H9 (cell line): Measurements from ENCODE around the gene HORMAD2. TPM values are rescaled to one million over a fixed set of nuclear protein-coding genes. Genes with fewer than 3 reads are reported as not detected.
A peak's percentile ranks its signal among the peaks of the same experiment; 100 is the strongest.

Source experiments
- DNase-seq: peaks from one replicate; pipeline ENCODE4 v3.0.0-alpha.2; 2017
- H2AFZ ChIP-seq: one replicate; pipeline ENCODE4 v1.6.1; 2013; ENCODE audit warnings: mild to moderate bottlenecking, low read length, control low read depth, moderate library complexity
- H2AK5ac ChIP-seq: 2 replicates; pipeline ENCODE4 v1.6.1; 2013; ENCODE audit warnings: low read length, control low read depth, mixed read lengths; ENCODE audit not compliant: insufficient read length
- H2BK120ac ChIP-seq: one replicate; pipeline ENCODE4 v1.6.1; 2013; ENCODE audit warnings: low read depth, mild to moderate bottlenecking, low read length, control low read depth, inconsistent platforms; ENCODE audit not compliant: poor library complexity, severe bottlenecking
- H2BK12ac ChIP-seq: 2 replicates; pipeline ENCODE4 v1.6.1; 2013; ENCODE audit warnings: low read length, control low read depth, mixed read lengths, low read depth; ENCODE audit not compliant: insufficient read length
- H2BK15ac ChIP-seq: 2 replicates; pipeline ENCODE4 v1.6.1; 2013; ENCODE audit warnings: low read depth, low read length, control low read depth
- H2BK20ac ChIP-seq: one replicate; pipeline ENCODE4 v1.6.1; 2013; ENCODE audit warnings: low read depth, mild to moderate bottlenecking, low read length, control low read depth, inconsistent platforms; ENCODE audit not compliant: poor library complexity, severe bottlenecking
- H2BK5ac ChIP-seq: 2 replicates; pipeline ENCODE4 v1.6.1; 2013; ENCODE audit warnings: low read length, control low read depth, mixed read lengths; ENCODE audit not compliant: insufficient read length
- H3K14ac ChIP-seq: 2 replicates; pipeline ENCODE4 v1.6.1; 2013; ENCODE audit warnings: low read length, control low read depth; ENCODE audit not compliant: insufficient read depth
- H3K18ac ChIP-seq: 2 replicates; pipeline ENCODE4 v1.6.1; 2013; ENCODE audit warnings: low read depth, mild to moderate bottlenecking, mixed read lengths, low read length, control low read depth; ENCODE audit not compliant: insufficient read length
- H3K23ac ChIP-seq: 2 replicates; pipeline ENCODE4 v1.6.1; 2013; ENCODE audit warnings: low read length, control low read depth, mixed read lengths, low read depth; ENCODE audit not compliant: insufficient read length
- H3K23me2 ChIP-seq: 2 replicates; pipeline ENCODE4 v1.6.1; 2013; ENCODE audit warnings: low read depth, mild to moderate bottlenecking, mixed read lengths, low read length, control low read depth; ENCODE audit not compliant: insufficient read length, poor library complexity, severe bottlenecking
- H3K27ac ChIP-seq: 2 replicates; pipeline ENCODE4 v1.5.1; 2013; ENCODE audit warnings: low read length, control low read depth, mixed read lengths, low read depth; ENCODE audit not compliant: insufficient read length
- H3K27me3 ChIP-seq: 2 replicates; pipeline ENCODE4 v1.6.1; 2013; ENCODE audit warnings: low read length, control low read depth, inconsistent platforms; ENCODE audit not compliant: insufficient read depth
- H3K4ac ChIP-seq: 2 replicates; pipeline ENCODE4 v1.6.1; 2013; ENCODE audit warnings: low read depth, mild to moderate bottlenecking, control low read depth, inconsistent platforms, low read length, moderate library complexity
- H3K4me1 ChIP-seq: 2 replicates; pipeline ENCODE4 v1.6.1; 2013; ENCODE audit warnings: low read length, control low read depth, inconsistent platforms; ENCODE audit not compliant: insufficient read depth
- H3K4me2 ChIP-seq: 2 replicates; pipeline ENCODE4 v1.6.1; 2013; ENCODE audit warnings: low read length, control low read depth, mixed read lengths; ENCODE audit not compliant: insufficient read length, insufficient read depth
- H3K56ac ChIP-seq: 2 replicates; pipeline ENCODE4 v1.6.1; 2013; ENCODE audit warnings: low read depth, mild to moderate bottlenecking, mixed read lengths, low read length, control low read depth; ENCODE audit not compliant: insufficient read length
- H3K79me1 ChIP-seq: 2 replicates; pipeline ENCODE4 v1.6.1; 2013; ENCODE audit warnings: low read depth, mild to moderate bottlenecking, moderate library complexity, low read length, control low read depth, inconsistent platforms; ENCODE audit not compliant: insufficient read depth, poor library complexity, severe bottlenecking
- H3K79me2 ChIP-seq: 2 replicates; pipeline ENCODE4 v1.6.1; 2013; ENCODE audit warnings: low read length, control low read depth, inconsistent platforms; ENCODE audit not compliant: insufficient read depth
- H3K9ac ChIP-seq: 2 replicates; pipeline ENCODE4 v1.6.1; 2013; ENCODE audit warnings: low read length, control low read depth, mixed read lengths; ENCODE audit not compliant: insufficient read length; ENCODE audit errors: extremely low read depth
- H3K9me3 ChIP-seq: one replicate; pipeline ENCODE4 v1.6.1; 2013; ENCODE audit warnings: low read depth, low read length, inconsistent platforms; ENCODE audit not compliant: control insufficient read depth
- H3T11ph ChIP-seq: one replicate; pipeline ENCODE4 v1.6.1; 2013; ENCODE audit warnings: mild to moderate bottlenecking, low read length, control low read depth, inconsistent platforms
- H4K20me1 ChIP-seq: one replicate; pipeline ENCODE4 v1.6.1; 2013; ENCODE audit not compliant: control insufficient read depth, insufficient read length, insufficient read depth
- H4K5ac ChIP-seq: 2 replicates; pipeline ENCODE4 v1.6.1; 2013; ENCODE audit warnings: low read depth, mild to moderate bottlenecking, mixed read lengths, low read length, control low read depth; ENCODE audit not compliant: insufficient read length
- H4K8ac ChIP-seq: replicated peaks from 2 replicates; pipeline ENCODE4 v1.6.1; 2013; ENCODE audit warnings: low read length, control low read depth, mixed read lengths, low read depth; ENCODE audit not compliant: insufficient read length
- H4K91ac ChIP-seq: 2 replicates; pipeline ENCODE4 v1.6.1; 2013; ENCODE audit warnings: low read depth, mild to moderate bottlenecking, moderate library complexity, mixed read lengths, low read length, control low read depth; ENCODE audit not compliant: insufficient read length
- H3K27ac Mint-ChIP-seq, 3 experiments: 2 replicates in 2 of 3; 3 replicates in 1 of 3; pipeline ENCODE4 v1.8.0; 2020 to 2021; ENCODE audit warnings: mixed read lengths in 3 of 3, mild to moderate bottlenecking in 1 of 3, moderate library complexity in 1 of 3
- H3K27me3 Mint-ChIP-seq: 2 replicates; pipeline ENCODE4 v1.8.0; 2021; ENCODE audit warnings: low read depth, mild to moderate bottlenecking, moderate library complexity, mixed read lengths
- H3K36me3 Mint-ChIP-seq, 3 experiments: 2 replicates in 2 of 3; 3 replicates in 1 of 3; pipeline ENCODE4 v1.8.0; 2020 to 2021; ENCODE audit warnings: low read depth in 3 of 3, mixed read lengths in 3 of 3; ENCODE audit not compliant: insufficient read depth in 1 of 3
- H3K4me1 Mint-ChIP-seq, 2 experiments: 2 replicates each; pipeline ENCODE4 v1.8.0; 2020; ENCODE audit warnings: mixed read lengths in 2 of 2
- H3K4me3 Mint-ChIP-seq, 2 experiments: 2 replicates in 1 of 2; 3 replicates in 1 of 2; pipeline ENCODE4 v1.8.0; 2020 to 2021; ENCODE audit warnings: mild to moderate bottlenecking in 2 of 2, mixed read lengths in 2 of 2, moderate library complexity in 1 of 2
- H3K9me3 Mint-ChIP-seq, 2 experiments: 2 replicates in 1 of 2; 3 replicates in 1 of 2; pipeline ENCODE4 v1.8.0; 2020; ENCODE audit warnings: mild to moderate bottlenecking in 2 of 2, mixed read lengths in 2 of 2, moderate library complexity in 1 of 2
- WGBS: extraction: QIAGEN DNeasy Blood & Tissue Kit; methylation state at CpG from one replicate; pipeline ENCODE4 v1.1.7; 2013; ENCODE audit warnings: missing lambda C conversion rate, low lambda C conversion rate, mixed read lengths; ENCODE audit not compliant: insufficient read length; ENCODE audit errors: extremely low coverage; 5-methylcytosine and 5-hydroxymethylcytosine counted together
- total RNA-seq: library from RNA; stranded (reverse); gene quantifications from 2 replicates; pipeline ENCODE4 v1.2.1, GENCODE V29; 2021
- TF ChIP-seq, protein P1 (sequence below): fragments of 200-600 bp; sonication (generic); conservative IDR thresholded peaks from 3 replicates; pipeline ENCODE4 v1.8.0; 2021; ENCODE audit warnings: antibody characterized with exemption, mild to moderate bottlenecking

The HORMAD2 gene
- total RNA-seq, 1 experiment from 2014 or later, result not detected

DNA sequence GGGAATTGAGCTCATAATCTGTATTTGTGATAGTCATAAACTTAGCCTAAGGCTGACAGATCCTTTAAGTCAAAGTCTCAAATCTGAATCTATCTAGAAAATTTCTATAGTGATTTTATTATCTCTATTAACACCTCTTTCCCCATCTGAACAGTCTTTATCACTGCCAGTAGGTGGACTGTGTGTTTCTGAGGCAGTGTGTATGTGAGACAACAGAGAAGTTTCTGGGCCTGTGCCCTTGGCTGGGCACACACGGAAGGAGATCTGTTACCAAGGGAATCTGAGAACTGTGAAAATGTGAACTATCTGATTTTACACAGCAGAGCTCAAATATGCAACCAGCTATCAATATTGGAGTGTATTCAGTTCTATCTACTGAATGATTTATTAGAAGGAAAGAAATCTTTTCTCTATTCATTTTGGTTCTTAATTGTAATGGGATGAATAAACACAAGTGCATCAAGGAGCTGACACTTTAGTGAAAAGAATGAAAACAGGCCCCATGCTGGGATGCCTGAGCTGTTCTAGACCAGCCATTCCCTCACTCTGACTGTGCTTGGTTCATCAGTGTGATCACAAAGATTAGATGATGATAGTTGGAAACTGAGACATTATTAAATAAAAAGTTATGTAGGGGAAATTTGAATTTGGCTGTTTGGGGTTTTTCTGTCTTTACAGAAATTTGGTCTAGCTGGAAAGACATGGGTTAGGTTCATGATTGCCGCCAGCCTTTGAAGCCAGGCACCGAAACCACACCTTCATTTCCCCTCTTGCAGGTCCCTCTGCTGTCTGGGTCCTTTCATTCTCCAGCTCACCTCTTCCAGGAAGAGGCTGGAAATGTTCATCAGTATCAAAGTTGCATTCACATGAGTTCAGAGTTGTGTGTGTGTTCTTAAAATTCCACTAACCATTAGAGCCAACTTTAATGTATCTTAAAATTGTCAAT, 98.2 kb downstream of the HORMAD2 start:
- H2BK5ac ChIP-seq, result no peak overlapping the region
- Mint-ChIP-seq H3K4me1 (peaks cover 6 to 8% of the 10 kb centered on the region in 2 experiments; a peak in 3 of 4 replicates), H3K36me3 (no peaks in the 10 kb centered on the region), H3K9me3 (no peaks in the 10 kb centered on the region), H3K4me3 (no peak overlapping the region), H3K27me3 (peaks cover 5% of the 10 kb centered on the region), H3K27ac (no peak overlapping the region)
- TF ChIP-seq, protein P1, sequence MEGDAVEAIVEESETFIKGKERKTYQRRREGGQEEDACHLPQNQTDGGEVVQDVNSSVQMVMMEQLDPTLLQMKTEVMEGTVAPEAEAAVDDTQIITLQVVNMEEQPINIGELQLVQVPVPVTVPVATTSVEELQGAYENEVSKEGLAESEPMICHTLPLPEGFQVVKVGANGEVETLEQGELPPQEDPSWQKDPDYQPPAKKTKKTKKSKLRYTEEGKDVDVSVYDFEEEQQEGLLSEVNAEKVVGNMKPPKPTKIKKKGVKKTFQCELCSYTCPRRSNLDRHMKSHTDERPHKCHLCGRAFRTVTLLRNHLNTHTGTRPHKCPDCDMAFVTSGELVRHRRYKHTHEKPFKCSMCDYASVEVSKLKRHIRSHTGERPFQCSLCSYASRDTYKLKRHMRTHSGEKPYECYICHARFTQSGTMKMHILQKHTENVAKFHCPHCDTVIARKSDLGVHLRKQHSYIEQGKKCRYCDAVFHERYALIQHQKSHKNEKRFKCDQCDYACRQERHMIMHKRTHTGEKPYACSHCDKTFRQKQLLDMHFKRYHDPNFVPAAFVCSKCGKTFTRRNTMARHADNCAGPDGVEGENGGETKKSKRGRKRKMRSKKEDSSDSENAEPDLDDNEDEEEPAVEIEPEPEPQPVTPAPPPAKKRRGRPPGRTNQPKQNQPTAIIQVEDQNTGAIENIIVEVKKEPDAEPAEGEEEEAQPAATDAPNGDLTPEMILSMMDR, result peak; percentile 20; the same call in 1 of the 3 replicates
- H3K4ac ChIP-seq, result no peak overlapping the region
- H2BK12ac ChIP-seq, result no peak overlapping the region
- no peak overlapping the region for H2BK15ac ChIP-seq
- no peak overlapping the region for H3K4me2 ChIP-seq
- no peak overlapping the region for H4K91ac ChIP-seq
- H3K56ac ChIP-seq, result no peak overlapping the region
- H3K18ac ChIP-seq, result no peak overlapping the region
- no peak overlapping the region for H3K27ac ChIP-seq
- H3K14ac ChIP-seq, result no peak overlapping the region
- no peaks in the 10 kb centered on the region for H3K23me2 ChIP-seq
- H2BK20ac ChIP-seq, result no peak overlapping the region
- H2AK5ac ChIP-seq, result no peak overlapping the region
- H2BK120ac ChIP-seq, result no peak overlapping the region
- H3K27me3 ChIP-seq, result no peaks in the 10 kb centered on the region
- no peaks in the 10 kb centered on the region for H3K79me2 ChIP-seq
- H4K8ac ChIP-seq, result no peak overlapping the region
- H4K5ac ChIP-seq, result no peak overlapping the region
- H3T11ph ChIP-seq, result no peak overlapping the region
- H2AFZ ChIP-seq, result no peak overlapping the region
- no peaks in the 10 kb centered on the region for H4K20me1 ChIP-seq
- no peak overlapping the region for H3K23ac ChIP-seq
- no peak overlapping the region for H3K9ac ChIP-seq
- H3K79me1 ChIP-seq, result no peaks in the 10 kb centered on the region
- H3K9me3 ChIP-seq, result no peaks in the 10 kb centered on the region
- WGBS, result no CpG with 5 or more reads among the region's 3 CpGs
- DNase-seq, result no peak
- no peaks in the 10 kb centered on the region; the same call in 1 of the 2 replicates for H3K4me1 ChIP-seq
